Activated CD4-positive, alpha-beta T cell treated with anti-CD3 and anti-CD28 coated beads for 1 hour (primary cell): ENCODE measurements around the gene DHRS1.
"Not testable (repeated sequence)": the region's sequence is repeated elsewhere in the genome, so short reads cannot be mapped to it uniquely, and the experiment has no call there.

Experiments used
- DNase-seq: peaks from one replicate; pipeline ENCODE4 v3.0.0-alpha.2; 2020

The DHRS1 gene

GRCh38 chr14:24261969-24262327, 37.6 kb downstream of the DHRS1 start:
- DNase-seq: no peak

DNA sequence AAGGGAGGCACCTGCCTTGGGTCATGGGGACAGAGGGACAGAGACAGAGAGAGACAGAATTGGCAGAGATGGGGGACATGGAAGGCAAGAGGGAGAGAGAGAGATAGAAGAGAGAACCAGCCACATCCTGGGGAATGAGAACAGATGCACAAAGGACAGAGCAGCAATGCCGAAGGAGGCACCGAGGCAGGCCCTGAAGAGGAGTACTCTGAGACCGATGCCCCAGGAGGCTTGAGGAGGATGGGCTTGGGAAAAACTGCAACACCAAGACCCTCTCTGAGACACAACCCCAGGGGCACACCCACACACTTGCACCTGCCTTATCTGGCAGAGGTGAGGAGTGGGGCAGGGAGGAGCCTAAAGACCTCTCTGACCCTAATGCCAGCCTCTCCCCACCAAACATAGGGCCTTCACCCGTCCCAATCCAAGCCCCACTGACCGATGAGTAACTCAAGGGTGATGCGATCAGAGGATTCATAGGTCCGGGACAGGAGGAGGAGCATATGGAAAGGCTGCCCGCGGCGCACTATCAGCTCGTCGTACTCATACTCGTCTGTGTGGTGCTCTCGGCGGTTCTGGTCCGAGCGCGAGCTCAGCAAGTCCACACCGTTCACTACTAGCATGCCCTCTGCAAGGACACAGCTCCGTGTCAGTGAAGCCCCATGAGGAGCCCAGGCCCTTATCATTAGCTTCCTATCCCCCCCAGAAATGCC, 38.2 kb downstream of the DHRS1 start:
- DNase-seq: no peak

GRCh38 chr14:24260780-24261157, 38.8 kb downstream of the DHRS1 start:
- no peak for DNase-seq

GRCh38 chr14:24260026-24260779, 39.4 kb downstream of the DHRS1 start:
- no peak for DNase-seq

GRCh38 chr14:24259282-24260025, 40.1 kb downstream of the DHRS1 start:
- DNase-seq: no peak

GRCh38 chr14:24258548-24259265, 40.9 kb downstream of the DHRS1 start:
- DNase-seq: no peak

DNA sequence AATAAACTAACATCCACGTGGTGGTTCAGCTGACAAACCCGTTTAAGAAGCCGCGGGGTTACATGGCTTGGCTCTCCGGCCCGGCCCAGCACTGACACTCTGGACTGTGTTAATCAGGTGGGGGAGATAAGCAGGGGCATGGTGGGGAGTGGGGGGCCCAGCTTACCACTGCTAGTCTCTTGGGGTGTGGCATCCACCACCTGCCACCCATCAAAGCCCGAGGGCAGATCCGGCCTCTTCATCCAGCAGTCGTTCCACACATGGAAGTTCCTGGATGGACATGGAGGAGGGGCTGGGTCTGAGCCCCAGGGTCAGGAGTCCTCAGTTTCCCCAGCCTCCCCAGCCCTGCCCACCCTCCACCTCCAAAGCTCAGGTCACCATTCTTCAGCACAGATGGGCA, 41.5 kb downstream of the DHRS1 start:
- no peak for DNase-seq

DNA sequence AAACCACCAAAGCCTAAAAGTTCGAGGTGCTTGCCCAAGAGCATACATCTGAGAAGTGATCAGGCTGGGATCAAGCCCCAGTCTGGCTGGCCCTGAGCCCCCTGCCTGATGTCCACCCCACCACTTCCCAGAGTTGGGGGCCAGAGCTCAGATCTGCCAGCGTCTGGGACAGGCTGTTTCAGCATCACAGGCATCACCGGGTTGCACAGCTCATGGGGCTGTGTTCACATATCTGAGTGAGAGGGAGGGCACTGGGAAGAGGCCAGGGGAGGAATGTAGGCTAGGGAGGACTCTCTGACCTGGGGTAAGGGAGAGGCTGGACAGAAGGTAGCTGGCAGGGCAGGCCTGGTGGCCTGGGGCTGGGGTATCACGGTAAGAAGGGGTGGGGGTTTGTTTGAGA, 42.6 kb downstream of the DHRS1 start:
- no peak for DNase-seq

DNA sequence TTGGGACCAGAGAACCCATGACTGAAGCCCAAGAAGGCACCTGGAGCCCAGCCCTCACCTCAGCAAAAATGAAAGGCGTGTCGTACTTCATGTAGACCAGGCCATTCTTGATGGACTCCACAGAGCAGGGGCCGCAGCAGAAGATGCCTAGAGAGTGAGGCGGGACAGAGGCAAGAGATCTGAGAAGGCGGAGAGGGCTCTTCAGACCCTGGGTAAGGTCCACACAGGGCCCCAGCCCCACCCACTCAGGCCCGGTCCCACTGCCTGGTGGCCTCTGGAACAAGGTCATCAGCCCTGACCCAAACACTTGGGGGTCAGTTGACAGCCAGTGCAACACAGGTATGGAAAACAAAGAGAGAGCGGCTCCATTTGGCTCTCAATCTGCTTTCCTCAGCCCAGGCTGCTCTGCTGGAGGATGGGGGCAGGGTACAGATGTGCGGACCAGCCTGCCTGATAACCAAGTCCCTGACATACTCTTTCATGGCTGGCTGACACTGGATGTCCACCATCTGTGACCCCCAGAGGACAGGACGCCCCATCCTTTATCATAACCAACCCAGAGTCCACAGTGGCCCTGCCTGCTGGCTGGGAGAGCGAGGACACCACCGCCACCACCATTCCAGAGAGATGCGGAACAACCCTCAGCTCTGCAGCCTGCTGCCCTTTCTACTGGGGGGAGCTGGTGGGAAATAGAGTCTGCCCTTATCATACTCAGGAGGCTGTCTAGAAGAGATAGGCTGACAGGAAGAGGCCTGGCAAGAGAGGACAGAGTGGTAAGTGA, 43.5 kb downstream of the DHRS1 start:
- DNase-seq: no peak

DNA sequence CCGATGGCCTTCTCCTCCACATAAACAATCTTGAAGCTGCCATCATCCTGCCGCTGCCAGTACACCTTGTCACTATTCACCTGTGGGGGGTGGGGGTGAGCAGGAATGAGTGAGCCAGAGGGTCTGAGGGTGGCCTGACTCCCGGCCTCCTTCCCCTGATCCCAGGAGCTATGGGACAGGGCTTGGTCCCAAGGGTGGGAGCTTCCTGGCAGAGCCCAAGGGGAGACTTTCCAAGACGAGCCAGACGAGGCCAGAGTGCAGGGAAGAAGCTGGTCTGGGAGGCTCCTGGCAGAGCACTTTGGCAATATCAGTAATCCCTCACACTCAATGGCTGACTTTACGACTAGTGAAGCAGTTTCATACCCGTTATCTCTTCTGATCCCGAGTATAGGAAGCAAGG, 44.1 kb downstream of the DHRS1 start:
- no peak for DNase-seq

DNA sequence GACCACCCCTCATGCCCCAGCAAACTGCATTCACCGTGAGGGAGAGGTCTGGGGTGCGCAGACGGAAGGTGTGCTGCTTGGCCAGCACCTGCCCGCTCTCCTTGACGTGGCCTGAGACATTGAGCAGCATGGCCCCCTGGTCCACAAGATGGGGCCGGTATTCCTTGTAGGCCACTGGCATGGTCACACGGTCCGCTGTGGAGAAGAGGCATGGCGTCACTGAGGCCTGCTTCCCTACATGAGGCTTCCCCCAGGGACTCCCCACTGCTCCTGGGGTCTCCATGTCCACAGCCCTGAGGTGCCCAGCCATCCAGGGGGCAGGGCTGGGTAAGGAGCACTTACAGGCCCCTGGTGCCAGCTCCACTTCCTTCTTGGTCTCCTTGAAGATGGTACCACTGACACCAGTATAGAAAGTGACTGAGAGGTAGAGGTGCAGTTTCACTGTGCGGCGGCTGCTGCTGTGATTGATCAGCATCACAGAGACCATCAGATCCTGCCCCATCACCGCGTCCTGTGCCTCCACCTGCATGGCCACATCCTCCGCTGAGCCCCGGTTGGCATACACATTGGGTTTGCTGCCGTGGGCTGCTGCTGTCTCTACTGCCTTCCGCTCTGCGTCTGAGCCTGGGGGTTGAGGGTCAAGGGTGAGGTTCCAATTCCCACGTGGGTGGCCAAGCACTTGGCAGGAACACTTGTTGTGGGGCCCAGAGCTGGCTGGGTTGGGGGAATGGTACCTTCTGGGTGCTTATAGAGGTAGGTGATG, 44.8 kb downstream of the DHRS1 start:
- no peak for DNase-seq

- DNase-seq: no peak
These were observed 45.6 kb downstream of the DHRS1 start for GRCh38 chr14:24253936-24254335.

DNA sequence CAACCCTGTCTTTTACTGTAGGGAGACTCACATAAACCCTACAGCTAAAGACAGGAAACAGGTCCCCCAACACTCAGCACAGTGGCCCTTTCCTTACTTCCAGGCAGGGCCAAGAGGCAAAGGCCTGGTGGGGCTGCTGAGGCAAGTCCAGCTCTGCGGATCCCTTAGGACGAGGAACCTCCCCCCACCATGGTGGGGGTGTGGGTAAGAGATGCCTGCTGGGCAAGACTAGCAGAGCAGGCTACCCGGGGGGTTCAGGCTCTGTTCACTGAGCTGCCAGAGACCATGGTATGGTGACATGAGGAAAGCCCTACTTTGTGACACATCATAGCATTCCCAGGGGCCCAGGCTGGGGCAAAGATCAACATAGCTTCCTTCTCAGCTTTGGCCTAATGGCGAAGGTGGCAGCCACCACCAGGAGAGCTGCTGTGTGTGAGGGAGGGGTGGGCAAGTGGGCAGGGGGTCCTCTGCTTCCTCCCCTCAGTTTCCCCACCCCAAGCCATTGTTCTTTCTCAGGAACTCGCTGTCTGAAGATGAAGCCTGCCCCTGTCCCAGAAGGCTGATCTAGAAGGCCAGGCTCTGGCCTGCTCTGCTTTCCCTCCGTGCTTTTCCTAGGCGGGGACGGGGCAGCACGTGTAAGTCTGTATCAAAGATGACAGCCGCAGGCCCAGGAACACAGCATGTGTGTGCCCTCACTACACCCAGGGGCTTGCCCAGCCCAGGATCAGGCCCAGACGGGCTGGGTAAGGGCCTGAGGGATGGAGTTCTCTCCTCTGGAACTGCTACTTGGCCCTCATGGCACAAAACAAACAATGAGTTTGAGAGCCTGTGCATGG, 47.1 kb downstream of the DHRS1 start:
- DNase-seq: no peak

DNA sequence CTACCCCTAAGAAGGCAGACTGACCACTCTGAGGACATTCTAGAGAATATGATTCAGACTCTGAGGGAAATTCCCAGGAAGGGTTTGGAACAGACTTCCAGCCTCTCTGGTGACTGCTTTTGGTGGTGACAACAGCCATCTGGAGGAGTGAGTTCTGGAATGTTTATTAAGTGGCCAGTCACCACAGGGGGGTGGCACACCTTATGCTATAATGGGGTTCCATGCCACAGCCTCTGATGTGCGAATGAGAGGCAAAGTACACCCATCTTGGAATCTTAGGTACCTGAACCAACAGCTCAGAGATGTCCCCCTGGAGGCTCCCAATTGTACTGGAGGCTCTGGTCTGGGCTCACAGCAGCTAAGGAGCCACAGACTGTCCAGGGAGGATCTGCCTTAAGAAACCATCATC, 47.7 kb downstream of the DHRS1 start:
- no peak for DNase-seq

GRCh38 chr14:24250354-24250753, 49.2 kb downstream of the DHRS1 start:
- no peak for DNase-seq

GRCh38 chr14:24249230-24250021, 50.2 kb downstream of the DHRS1 start:
- no peak for DNase-seq

GRCh38 chr14:24247422-24247821, 52.2 kb downstream of the DHRS1 start:
- DNase-seq: no peak

GRCh38 chr14:24246765-24247212, 52.8 kb downstream of the DHRS1 start:
- DNase-seq: no peak

DNA sequence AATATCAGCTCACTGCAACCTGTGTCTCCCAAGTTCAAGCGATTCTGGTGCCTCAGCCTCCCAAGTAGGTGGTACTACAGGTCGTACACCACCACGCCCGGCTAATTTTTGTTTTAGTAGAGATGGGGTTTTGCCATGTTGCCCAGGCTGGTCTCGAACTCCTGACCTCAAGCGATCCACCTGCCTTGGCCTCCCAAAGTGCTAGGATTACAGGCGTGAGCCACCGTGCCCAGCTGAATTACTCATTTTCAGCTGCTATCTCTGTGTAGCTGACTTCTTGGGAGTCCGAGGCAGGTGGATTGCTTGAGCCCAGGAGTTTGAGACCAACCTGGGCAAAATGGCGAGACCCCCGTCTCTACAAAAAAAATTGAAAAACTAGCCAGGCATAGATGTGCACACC, 54.2 kb downstream of the DHRS1 start:
- not testable (repeated sequence) for DNase-seq

DNA sequence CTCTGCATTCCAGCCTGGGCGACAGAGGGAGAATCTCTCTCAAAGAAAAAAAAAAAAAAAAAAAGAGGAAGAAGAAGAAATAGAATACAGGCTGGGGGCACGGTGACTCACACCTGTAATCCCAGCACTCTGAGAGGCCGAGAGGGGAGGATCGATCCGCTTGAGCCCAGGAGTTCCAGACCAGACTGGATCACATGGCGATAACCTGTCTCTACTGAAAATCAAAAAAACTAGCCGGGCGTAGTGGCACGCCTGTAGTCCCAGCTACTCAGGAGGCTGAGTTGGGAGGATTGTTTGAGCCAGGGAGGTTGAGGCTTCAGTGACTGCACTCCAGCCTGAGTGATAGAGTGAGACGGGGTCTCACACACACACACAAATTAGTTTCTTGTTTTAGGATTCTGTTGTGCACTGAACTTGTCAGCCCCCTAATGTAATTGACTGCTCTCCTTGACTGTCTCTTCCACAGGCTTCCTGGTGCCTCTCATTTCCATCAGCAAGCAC, 56.2 kb downstream of the DHRS1 start:
- DNase-seq: no peak
